GM21381 (cell line): ENCODE data around the gene FKBP14.
A peak's percentile ranks its signal among the peaks of the same experiment; 100 is the strongest.

Experiments
- ATAC-seq: cut with Tn5 transposase; IDR thresholded peaks from one replicate; pipeline ENCODE4 v1.9.1; 2021; ENCODE audit warnings: mild to moderate bottlenecking, moderate library complexity; ENCODE audit not compliant: unreplicated experiment

FKBP14 gene

GRCh38 chr7:29995652-29996051 lies 30.9 kb downstream of the FKBP14 start:
- no peak for ATAC-seq

- no peak for ATAC-seq
Observed at GRCh38 chr7:29993140-29993539, 33.4 kb downstream of the FKBP14 start.

- no peak for ATAC-seq
Observed at GRCh38 chr7:29991937-29992336, 34.6 kb downstream of the FKBP14 start.

GRCh38 chr7:29990931-29991330 lies 35.6 kb downstream of the FKBP14 start:
- no peak for ATAC-seq

GRCh38 chr7:29989257-29989995 lies 37.1 kb downstream of the FKBP14 start, which contains the start of gene SCRN1:
Gene SCRN1, minus strand, starts transcription at chr7:29989801. Its CDS starts 20,734 bp downstream, at chr7:29969067.
- peak; percentile 40 for ATAC-seq

GRCh38 chr7:29988424-29989256 lies 37.9 kb downstream of the FKBP14 start:
- ATAC-seq, result peak; percentile 28

GRCh38 chr7:29987811-29988317 lies 38.6 kb downstream of the FKBP14 start:
- ATAC-seq, result no peak

GRCh38 chr7:29987083-29987482 lies 39.4 kb downstream of the FKBP14 start:
- no peak for ATAC-seq

GRCh38 chr7:29980151-29980550 lies 46.4 kb downstream of the FKBP14 start:
- no peak for ATAC-seq

GRCh38 chr7:29977886-29978651 lies 48.4 kb downstream of the FKBP14 start:
- no peak for ATAC-seq

GRCh38 chr7:29976673-29977415 lies 49.7 kb downstream of the FKBP14 start:
- ATAC-seq, result no peak

- ATAC-seq, result no peak
Observed at GRCh38 chr7:29976266-29976665, 50.2 kb downstream of the FKBP14 start.

- ATAC-seq, result no peak
Observed at GRCh38 chr7:29975561-29975960, 50.9 kb downstream of the FKBP14 start.

- ATAC-seq, result no peak
Observed at GRCh38 chr7:29974286-29974685, 52.2 kb downstream of the FKBP14 start.

GRCh38 chr7:29972315-29972669 lies 54.2 kb downstream of the FKBP14 start:
- ATAC-seq, result no peak

- ATAC-seq, result no peak
Observed at GRCh38 chr7:29971566-29972314, 54.8 kb downstream of the FKBP14 start.

GRCh38 chr7:29970158-29970557 lies 56.3 kb downstream of the FKBP14 start:
- ATAC-seq, result no peak

GRCh38 chr7:29969738-29970137 lies 56.8 kb downstream of the FKBP14 start:
- ATAC-seq, result no peak

GRCh38 chr7:29968683-29969395 lies 57.7 kb downstream of the FKBP14 start:
- ATAC-seq, result no peak
